Measurements from ENCODE around the gene NADK2.

- TF ChIP-seq CTCF (IDR thresholded peaks at IDR 0.05) (no peak), POLR2A (IDR thresholded peaks at IDR 0.05) (no peak)
Observed at GRCh38 chr5:36193746-36194145, 48.0 kb downstream of the NADK2 start.
